PC-3 (cell line): Measurements from ENCODE around the gene BEX1. TPM values are rescaled to one million over a fixed set of nuclear protein-coding genes. Genes with fewer than 3 reads are reported as not detected.

Experiments
- ATAC-seq: fragments of 200-7000 bp; cut with Tn5 transposase; 2 replicates; pipeline ENCODE4 v1.9.1; 2020; ENCODE audit warnings: mild to moderate bottlenecking, moderate library complexity
- BruUV-seq: library from RNA; stranded (reverse); fragments of 400-500 nt; replicated peaks from 2 replicates; lab custom pipeline; 2021; lab: Mats Ljungman, UMichigan
- CTCF ChIA-PET: fragments of 300-600 bp; sonication (Branson Sonifier 250); formaldehyde crosslinking; loops from one replicate; lab custom pipeline; 2022; ENCODE audit warnings: antibody characterized with exemption; lab: Charles Lee
- POLR2A ChIA-PET: fragments of 300-600 bp; sonication (Branson Sonifier 250); formaldehyde crosslinking; loops from one replicate; lab custom pipeline; 2022; ENCODE audit warnings: antibody characterized with exemption; ENCODE audit not compliant: unreplicated experiment; lab: Charles Lee
- DNase-seq: peaks from one replicate; pipeline ENCODE4 v3.0.0-alpha.2; 2015
- H2AFZ ChIP-seq: fragments of 300-600 bp; sonication (generic); 2 replicates; pipeline ENCODE4 v1.6.0; 2016; ENCODE audit warnings: antibody characterized with exemption, low read length
- H3F3A ChIP-seq: fragments of 300-600 bp; sonication (generic); one replicate; pipeline ENCODE4 v1.6.0; 2017; ENCODE audit warnings: antibody characterized with exemption, low read length, control low read depth, mild to moderate bottlenecking; ENCODE audit not compliant: unreplicated experiment
- H3K27ac ChIP-seq: fragments of 300-600 bp; sonication (generic); 2 replicates; pipeline ENCODE4 v1.5.1; 2016; ENCODE audit warnings: mild to moderate bottlenecking, low read length
- H3K27me3 ChIP-seq: fragments of 300-600 bp; sonication (generic); 2 replicates; pipeline ENCODE4 v1.6.1; 2016; ENCODE audit warnings: low read length, mixed read lengths
- H3K36me3 ChIP-seq: fragments of 300-600 bp; sonication (generic); 2 replicates; pipeline ENCODE4 v1.6.1; 2016; ENCODE audit warnings: low read depth, mixed run types, low read length, mixed read lengths
- H3K4me1 ChIP-seq: fragments of 300-600 bp; sonication (generic); 2 replicates; pipeline ENCODE4 v1.5.1; 2016; ENCODE audit warnings: low read length; ENCODE audit not compliant: insufficient read depth
- H3K4me2 ChIP-seq: fragments of 300-600 bp; sonication (generic); 2 replicates; pipeline ENCODE4 v1.6.0; 2016; ENCODE audit warnings: low read length
- H3K4me3 ChIP-seq: fragments of 300-600 bp; sonication (generic); 2 replicates; pipeline ENCODE4 v1.5.1; 2016; ENCODE audit warnings: mild to moderate bottlenecking, low read length, mixed read lengths
- H3K79me2 ChIP-seq: fragments of 300-600 bp; sonication (generic); 2 replicates; pipeline ENCODE4 v1.6.1; 2017; ENCODE audit warnings: low read length, mixed read lengths
- H3K9ac ChIP-seq: fragments of 300-600 bp; sonication (generic); 2 replicates; pipeline ENCODE4 v1.6.0; 2016; ENCODE audit warnings: mild to moderate bottlenecking, low read length
- H3K9me2 ChIP-seq: fragments of 300-600 bp; sonication (generic); replicated peaks from 2 replicates; pipeline ENCODE4 v1.6.1; 2016; ENCODE audit warnings: mixed run types, low read length, mixed read lengths
- H3K9me3 ChIP-seq: fragments of 300-600 bp; sonication (generic); 2 replicates; pipeline ENCODE4 v1.6.1; 2016; ENCODE audit warnings: low read length, mixed read lengths
- H4K20me1 ChIP-seq: fragments of 300-600 bp; sonication (generic); 2 replicates; pipeline ENCODE4 v1.6.1; 2016; ENCODE audit warnings: low read length, mixed read lengths
- CTCF ChIP-seq: fragments of 300-600 bp; sonication (generic); conservative IDR thresholded peaks from 2 replicates; pipeline ENCODE4 v1.5.1; 2017; ENCODE audit warnings: antibody characterized with exemption, low read depth, mild to moderate bottlenecking, low read length
- EZH2 ChIP-seq: fragments of 300-600 bp; sonication (generic); IDR thresholded peaks from one replicate; pipeline ENCODE4 v1.6.1; 2017; ENCODE audit warnings: antibody characterized with exemption, mild to moderate bottlenecking, low read length; ENCODE audit not compliant: unreplicated experiment
- EZH2phosphoT487 ChIP-seq: fragments of 300-600 bp; sonication (generic); IDR thresholded peaks from 2 replicates; pipeline ENCODE4 v1.6.1; 2018; ENCODE audit warnings: mild to moderate bottlenecking, antibody characterized with exemption, low read length, borderline replicate concordance
- intact Hi-C: fragments of 100-400 bp; cut with micrococcal nuclease; formaldehyde crosslinking; loops from 2 replicates; pipeline ENCODE4 v1.9.0; 2023
- total RNA-seq: library from RNA; depleted of rRNA; stranded (reverse); fragments of >200 nt; gene quantifications from 2 replicates; pipeline ENCODE4 v1.2.3, GENCODE V29; 2014; rRNA removed

Gene BEX1
- total RNA-seq, 1 experiment from 2014 or later, result 4.0 TPM

- Histone ChIP-seq H3F3A (no peaks in the 10 kb centered on the region), H3K36me3 (no peaks in the 10 kb centered on the region), H3K27me3 (no peaks in the 10 kb centered on the region), H3K9ac (no peak overlapping the region), H4K20me1 (no peaks in the 10 kb centered on the region), H3K4me3 (no peak overlapping the region), H3K79me2 (no peaks in the 10 kb centered on the region), H2AFZ (no peak overlapping the region), H3K9me3 (no peaks in the 10 kb centered on the region), H3K4me2 (no peak overlapping the region), H3K27ac (no peak overlapping the region), H3K4me1 (0 out of 2 replicates have a peak, but pooled peaks cover 3% of the 10 kb centered on the region), H3K9me2 (no peaks in the 10 kb centered on the region)
- TF ChIP-seq EZH2, result no peak
- peak; percentile 29; the same call in 1 of the 2 replicates for TF ChIP-seq CTCF
- no peak for TF ChIP-seq EZH2phosphoT487
- CTCF ChIA-PET, result no interaction called here
- POLR2A ChIA-PET, result no interaction called here
- DNase-seq (peak; percentile 4), ATAC-seq (no peak)
- intact Hi-C loops, result no loop called here
- BruUV-seq, result no TSS peak
Observed at GRCh38 chrX:103017542-103017941, 46.4 kb downstream of the BEX1 start.

GRCh38 chrX:103012945-103013344 lies 51.0 kb downstream of the BEX1 start:
- Histone ChIP-seq H3K9ac (no peak overlapping the region), H3K27me3 (no peaks in the 10 kb centered on the region), H3K4me1 (0 out of 2 replicates have a peak, but pooled peaks cover 7% of the 10 kb centered on the region), H4K20me1 (no peaks in the 10 kb centered on the region), H3K27ac (peak overlapping the region; percentile 37), H3K36me3 (no peaks in the 10 kb centered on the region), H3F3A (no peaks in the 10 kb centered on the region), H2AFZ (no peak overlapping the region), H3K9me3 (no peaks in the 10 kb centered on the region), H3K9me2 (no peaks in the 10 kb centered on the region), H3K4me2 (no peak overlapping the region), H3K4me3 (no peak overlapping the region), H3K79me2 (no peaks in the 10 kb centered on the region)
- intact Hi-C loops, result loop anchor here (5.0 kb wide), 1 partner anchor 144 kb away; no protein-coding TSS in a partner anchor
- no TSS peak for BruUV-seq
- DNase-seq (peak; percentile 69), ATAC-seq (peak; percentile 62)
- POLR2A ChIA-PET, result no interaction called here
- TF ChIP-seq EZH2, result no peak
- TF ChIP-seq EZH2phosphoT487, result no peak
- no peak for TF ChIP-seq CTCF
- CTCF ChIA-PET, result interaction anchor here (0.7 kb wide), 1 partner anchor 109 kb away, joined by 5 read pairs; no protein-coding TSS in a partner anchor

Other genes starting within 250 kb of the BEX1 start
- 0.40 and 0.55 TPM in 2 replicates for gene RAB40AL, start 126.9 kb downstream of the BEX1 start, total RNA-seq
- gene NXF3, start 29.0 kb upstream of the BEX1 start, total RNA-seq, result 0.15 and 1.2 TPM in 2 replicates
- 10.9 and 11.5 TPM in 2 replicates for gene BEX4, start 150.9 kb upstream of the BEX1 start, total RNA-seq
- gene TCEAL8, start 191.0 kb upstream of the BEX1 start, total RNA-seq, result 41.2 and 42.5 TPM in 2 replicates
- gene TCEAL5, start 212.6 kb upstream of the BEX1 start, total RNA-seq, result not detected in 2 replicates
- 1.6 and 2.8 TPM in 2 replicates for gene BEX2, start 246.8 kb upstream of the BEX1 start, total RNA-seq